ENCODE results near the gene ACOT13.

ACOT13 gene

GRCh38 chr6:24721461-24722215, 54.8 kb downstream of the ACOT13 start (continued):
- TF ChIP-seq ZNF221 (tag by site-specific recombination; IDR thresholded peaks at IDR 0.05; ENCODE audit: borderline replicate concordance) (no peak), ZNF791 (tag by site-specific recombination; IDR thresholded peaks at IDR 0.05) (no peak), ZNF324 (tag by site-specific recombination; IDR thresholded peaks at IDR 0.05) (no peak), YY2 (tag by site-specific recombination; IDR thresholded peaks at IDR 0.05) (no peak), ZFP3 (tag by site-specific recombination; IDR thresholded peaks at IDR 0.05; ENCODE audit: low read depth) (no peak), ZNF18 (tag by site-specific recombination; IDR thresholded peaks at IDR 0.05) (no peak), ZNF658 (tag by site-specific recombination; IDR thresholded peaks at IDR 0.05) (no peak), ZNF239 (tag by site-specific recombination; IDR thresholded peaks at IDR 0.05) (no peak), ZNF133 (tag by site-specific recombination; IDR thresholded peaks at IDR 0.05) (no peak), ZNF639 (tag by site-specific recombination; IDR thresholded peaks at IDR 0.05) (no peak), ZNF529 (tag by site-specific recombination; IDR thresholded peaks at IDR 0.05; ENCODE audit: insufficient replicate concordance) (no peak), ZNF768 (tag by site-specific recombination; IDR thresholded peaks at IDR 0.05) (no peak), ZNF544 (tag by site-specific recombination; IDR thresholded peaks at IDR 0.05) (no peak), HIC1 (tag by site-specific recombination; IDR thresholded peaks at IDR 0.05) (no peak), ZNF843 (tag by site-specific recombination; IDR thresholded peaks at IDR 0.05) (peak; percentile 68; the same call in 1 of the 2 replicates), ZNF26 (tag by site-specific recombination; IDR thresholded peaks at IDR 0.05) (no peak), PRDM4 (tag by site-specific recombination; IDR thresholded peaks at IDR 0.05) (0 out of 2 replicates have a peak, but pooled peaks have one; percentile 19), ZNF202 (tag by site-specific recombination; IDR thresholded peaks at IDR 0.05; ENCODE audit: borderline replicate concordance) (no peak), ZBTB11 (tag by site-specific recombination; conservative IDR thresholded peaks at IDR 0.05; ENCODE audit: low read depth) (peak; percentile 11; the same call in 1 of the 2 replicates), ZBTB8A (tag by site-specific recombination; IDR thresholded peaks at IDR 0.05) (no peak), ZNF140 (tag by site-specific recombination; IDR thresholded peaks at IDR 0.05) (no peak), OSR2 (tag by site-specific recombination; IDR thresholded peaks at IDR 0.05) (peak; percentile 43), REST (tag by site-specific recombination; IDR thresholded peaks at IDR 0.05) (0 out of 2 replicates have a peak, but pooled peaks have one; percentile 41)

Data from HEK293 (cell line).